AG09309 (cell line): ENCODE data around the gene RBM20.

Experiments used
- DNase-seq: peaks from one replicate; pipeline ENCODE4 v3.0.0-alpha.2; 2010; ENCODE audit warnings: low read depth
- H3K4me3 ChIP-seq: 2 replicates; pipeline ENCODE4 v1.5.1; 2011; ENCODE audit warnings: mild to moderate bottlenecking, low read depth, low read length, moderate library complexity; ENCODE audit not compliant: control insufficient read depth
- TF ChIP-seq, protein P1 (sequence below): IDR thresholded peaks from 2 replicates; pipeline ENCODE4 v1.5.1; 2011; ENCODE audit warnings: mild to moderate bottlenecking, low read depth, low read length, inconsistent platforms; ENCODE audit not compliant: insufficient read depth, control insufficient read depth; ENCODE audit errors: missing control alignments

RBM20 gene

GRCh38 chr10:110870823-110871297 is 226.7 kb downstream of the RBM20 start:
- TF ChIP-seq, protein P1, sequence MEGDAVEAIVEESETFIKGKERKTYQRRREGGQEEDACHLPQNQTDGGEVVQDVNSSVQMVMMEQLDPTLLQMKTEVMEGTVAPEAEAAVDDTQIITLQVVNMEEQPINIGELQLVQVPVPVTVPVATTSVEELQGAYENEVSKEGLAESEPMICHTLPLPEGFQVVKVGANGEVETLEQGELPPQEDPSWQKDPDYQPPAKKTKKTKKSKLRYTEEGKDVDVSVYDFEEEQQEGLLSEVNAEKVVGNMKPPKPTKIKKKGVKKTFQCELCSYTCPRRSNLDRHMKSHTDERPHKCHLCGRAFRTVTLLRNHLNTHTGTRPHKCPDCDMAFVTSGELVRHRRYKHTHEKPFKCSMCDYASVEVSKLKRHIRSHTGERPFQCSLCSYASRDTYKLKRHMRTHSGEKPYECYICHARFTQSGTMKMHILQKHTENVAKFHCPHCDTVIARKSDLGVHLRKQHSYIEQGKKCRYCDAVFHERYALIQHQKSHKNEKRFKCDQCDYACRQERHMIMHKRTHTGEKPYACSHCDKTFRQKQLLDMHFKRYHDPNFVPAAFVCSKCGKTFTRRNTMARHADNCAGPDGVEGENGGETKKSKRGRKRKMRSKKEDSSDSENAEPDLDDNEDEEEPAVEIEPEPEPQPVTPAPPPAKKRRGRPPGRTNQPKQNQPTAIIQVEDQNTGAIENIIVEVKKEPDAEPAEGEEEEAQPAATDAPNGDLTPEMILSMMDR = no peak
- H3K4me3 ChIP-seq = peak overlapping the region; percentile 86; the same call in 1 of the 2 replicates
- no peak for DNase-seq

GRCh38 chr10:110871298-110872084 is 227.4 kb downstream of the RBM20 start, which contains the start of gene PDCD4:
Gene PDCD4 (plus strand): TSS chr10:110871928. CDS start chr10:110876028, 4,100 bp downstream.
- DNase-seq = peak; percentile 87
- H3K4me3 ChIP-seq = peak within 1 kb of the TSS; percentile 86
- TF ChIP-seq, protein P1 = no peak

- H3K4me3 ChIP-seq = peak overlapping the region; percentile 86
- TF ChIP-seq, protein P1 = peak; percentile 34
- DNase-seq = peak; percentile 53
These were observed 228.2 kb downstream of the RBM20 start for GRCh38 chr10:110872145-110872983.

DNA sequence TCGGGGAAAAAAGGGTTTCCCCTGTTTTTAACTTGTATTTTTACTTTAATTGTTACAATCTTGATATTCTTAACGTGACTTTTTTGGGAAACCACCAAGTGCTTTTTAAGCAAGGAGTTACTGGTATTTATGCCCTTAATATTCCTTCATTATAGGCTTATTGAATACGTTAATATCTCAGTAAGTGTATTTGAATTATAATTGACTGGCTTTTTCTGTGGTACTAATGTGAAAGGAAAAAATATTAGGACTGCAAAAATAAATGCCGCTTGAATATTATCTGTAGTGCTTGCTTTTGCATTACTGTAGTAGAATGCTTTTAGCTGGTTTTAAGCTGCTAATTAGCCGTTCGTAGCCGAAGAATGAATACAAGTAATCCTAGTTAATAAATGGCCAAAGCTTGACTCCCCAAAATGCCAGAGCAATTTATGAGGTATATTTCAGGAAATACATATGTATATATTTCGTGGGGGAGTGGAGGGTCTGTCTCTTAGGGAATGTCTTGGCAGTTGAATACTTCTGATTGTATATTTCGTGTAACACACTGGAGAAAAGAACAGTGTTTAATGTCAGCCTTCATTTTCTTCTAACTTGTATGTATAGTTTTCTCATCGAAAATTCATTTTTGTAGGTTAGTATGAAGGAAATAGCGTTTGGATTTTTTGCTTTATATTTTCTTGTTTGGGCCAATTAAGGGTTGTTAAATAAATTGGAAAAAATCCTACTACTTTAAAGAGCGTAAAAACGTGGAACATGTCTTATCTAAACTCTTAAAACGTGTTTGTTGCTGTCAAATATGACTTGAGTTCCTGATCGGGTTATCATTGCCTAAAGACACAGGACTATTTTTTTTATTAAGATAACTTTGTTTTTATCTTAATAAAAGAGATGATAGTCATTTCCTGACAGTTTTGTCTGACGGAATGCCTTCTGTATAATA is 229.1 kb downstream of the RBM20 start:
- peak overlapping the region; percentile 86 for H3K4me3 ChIP-seq
- no peak for DNase-seq
- TF ChIP-seq, protein P1 = no peak

DNA sequence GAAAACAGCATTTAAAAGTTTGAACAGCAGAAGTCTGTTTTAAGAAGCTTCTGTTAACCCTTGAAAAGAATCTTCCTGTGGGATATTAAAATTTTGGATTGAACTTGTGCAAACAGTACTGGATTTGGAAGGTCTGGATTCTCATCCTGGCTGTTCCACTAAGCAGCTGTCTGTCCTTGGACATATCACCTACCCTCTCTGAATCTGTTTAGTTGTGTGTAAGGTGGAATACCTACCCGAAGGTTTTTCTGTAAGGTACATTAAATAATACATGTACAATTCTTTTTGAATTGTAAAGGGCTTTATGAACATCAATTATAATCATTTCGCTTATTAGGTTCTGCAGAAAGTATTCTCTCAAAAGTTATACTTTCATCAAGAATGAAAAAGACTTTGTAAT is 229.8 kb downstream of the RBM20 start:
- no peak overlapping the region for H3K4me3 ChIP-seq
- no peak for DNase-seq
- TF ChIP-seq, protein P1 = no peak

DNA sequence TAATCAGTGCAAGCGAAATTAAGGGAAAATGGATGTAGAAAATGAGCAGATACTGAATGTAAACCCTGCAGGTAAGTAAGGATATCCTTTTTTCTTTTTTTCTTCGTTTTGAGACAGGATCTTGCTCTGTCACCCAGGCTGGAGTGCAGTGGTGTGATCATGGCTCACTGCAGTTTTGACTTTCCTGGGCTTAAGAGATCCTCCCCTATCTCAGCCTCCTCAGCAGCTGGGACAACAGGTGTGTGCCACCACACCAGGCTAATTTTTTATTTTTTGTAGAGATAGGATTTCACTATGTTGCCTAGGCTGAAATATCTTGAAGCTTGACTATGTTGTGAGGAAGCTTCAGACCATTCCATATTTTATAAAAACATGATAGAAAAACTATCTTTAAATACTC is 231.9 kb downstream of the RBM20 start:
- TF ChIP-seq, protein P1 = no peak
- no peak overlapping the region for H3K4me3 ChIP-seq
- DNase-seq = no peak
